DMS53 treated with DMSO at 0.1 percent for 48 hours (cell line): ENCODE measurements around the gene NGEF.
"Not testable (repeated sequence)": the region's sequence is repeated elsewhere in the genome, so short reads cannot be mapped to it uniquely, and the experiment has no call there.

Source experiments
- DNase-seq: peaks from one replicate; lab custom pipeline; 2025; ENCODE audit not compliant: unreplicated experiment; lab: John Stamatoyannopoulos, UW

NGEF gene

GRCh38 chr2:232873909-232874641 is 139.0 kb downstream of the NGEF start:
- no peak for DNase-seq

GRCh38 chr2:232873292-232873908 is 139.7 kb downstream of the NGEF start:
- no peak for DNase-seq

GRCh38 chr2:232872826-232873225 is 140.2 kb downstream of the NGEF start:
- no peak for DNase-seq

GRCh38 chr2:232871835-232872736 is 141.0 kb downstream of the NGEF start:
- no peak for DNase-seq

GRCh38 chr2:232871418-232871834 is 141.6 kb downstream of the NGEF start:
- DNase-seq, result no peak

- no peak for DNase-seq
Observed at GRCh38 chr2:232870766-232871371, 142.2 kb downstream of the NGEF start.

GRCh38 chr2:232870018-232870765 is 142.9 kb downstream of the NGEF start, which contains the start of gene SNORC:
Gene SNORC, plus strand, starts transcription at chr2:232870264. Its CDS starts 78 bp downstream, at chr2:232870342.
- no peak for DNase-seq

- no peak for DNase-seq
Observed at GRCh38 chr2:232869138-232870017, 143.7 kb downstream of the NGEF start.

- DNase-seq, result no peak
Observed at GRCh38 chr2:232866104-232866503, 147.0 kb downstream of the NGEF start.

GRCh38 chr2:232865165-232865564 is 147.9 kb downstream of the NGEF start:
- no peak for DNase-seq

- no peak for DNase-seq
Observed at GRCh38 chr2:232863996-232864395, 149.1 kb downstream of the NGEF start.

GRCh38 chr2:232861353-232861752 is 151.7 kb downstream of the NGEF start:
- no peak for DNase-seq

GRCh38 chr2:232860593-232861241 is 152.3 kb downstream of the NGEF start:
- no peak for DNase-seq

- no peak for DNase-seq
Observed at GRCh38 chr2:232859385-232859916, 153.6 kb downstream of the NGEF start.

- no peak for DNase-seq
Observed at GRCh38 chr2:232857158-232857563, 155.9 kb downstream of the NGEF start.

GRCh38 chr2:232854082-232854481 is 159.0 kb downstream of the NGEF start:
- no peak for DNase-seq

GRCh38 chr2:232852676-232853075 is 160.4 kb downstream of the NGEF start:
- no peak for DNase-seq

- DNase-seq, result not testable (repeated sequence)
Observed at GRCh38 chr2:232852081-232852480, 161.0 kb downstream of the NGEF start.

GRCh38 chr2:232850039-232850438 is 163.0 kb downstream of the NGEF start:
- no peak for DNase-seq
